Measurements from ENCODE around the gene EBF3. TPM values are rescaled to one million over a fixed set of nuclear protein-coding genes. Genes with fewer than 3 reads are reported as not detected.

EBF3 gene
- total RNA-seq, 5 donors from 2014 or later (not counting 1 experiment from before 2014, with no cell fraction given), result not detected

GRCh38 chr10:129860396-129860795, 103.7 kb downstream of the EBF3 start:
- H3K4me1 Mint-ChIP-seq, result no peaks in the 10 kb centered on the region
- WGBS (ENCODE audit: insufficient coverage), result 86% methylated on average over 5 of the region's 9 CpGs
- no peaks in the 10 kb centered on the region for H3K9me3 ChIP-seq
- POLR2A ChIA-PET, result no interaction called here
- peaks cover 0 to 4% of the 10 kb centered on the region in 2 donors for H3K27me3 Mint-ChIP-seq
- H3K4me3 Mint-ChIP-seq, result no peak overlapping the region
- DNase-seq, result no peak
- no peak for ATAC-seq (replicated peaks in 1 of 4)
- H3K27me3 ChIP-seq (replicated peaks in 1 of 2; ENCODE audit: control insufficient read depth in 2 of 2, extremely low read depth in 1 of 2, insufficient read depth in 2 of 2, low read length in 1 of 2), result peaks cover 0 to 14% of the 10 kb centered on the region in 2 experiments
- H3K9me3 Mint-ChIP-seq, result no peaks in the 10 kb centered on the region
- no peak overlapping the region for H3K27ac ChIP-seq (ENCODE audit: low read length)
- no peaks in the 10 kb centered on the region for H3K36me3 Mint-ChIP-seq
- H3K27ac Mint-ChIP-seq, result no peak overlapping the region
- H3K4me3 ChIP-seq (ENCODE audit: control insufficient read depth in 1 of 2, extremely low read depth in 1 of 2, low read length in 1 of 2), result no peak overlapping the region
- CTCF ChIA-PET, result no interaction called here
- H3K4me1 ChIP-seq (ENCODE audit: control insufficient read depth in 1 of 2, extremely low read depth in 1 of 2, insufficient read depth in 2 of 2, low read length in 2 of 2), result no peaks in the 10 kb centered on the region
- no peaks in the 10 kb centered on the region for H3K36me3 ChIP-seq (ENCODE audit: control insufficient read depth in 2 of 2, extremely low read depth in 1 of 2, insufficient read depth in 1 of 2, low read length in 1 of 2)

- ATAC-seq (replicated peaks in 1 of 4) (no peak), DNase-seq (no peak)
- Mint-ChIP-seq H3K27ac (no peak overlapping the region), H3K36me3 (no peaks in the 10 kb centered on the region), H3K4me3 (no peak overlapping the region), H3K27me3 (peaks cover 0 to 4% of the 10 kb centered on the region in 2 donors), H3K4me1 (no peaks in the 10 kb centered on the region), H3K9me3 (no peaks in the 10 kb centered on the region)
- Histone ChIP-seq H3K9me3 (no peaks in the 10 kb centered on the region), H3K4me1 (ENCODE audit: control insufficient read depth in 1 of 2, extremely low read depth in 1 of 2, insufficient read depth in 2 of 2, low read length in 2 of 2) (no peaks in the 10 kb centered on the region), H3K27ac (ENCODE audit: low read length) (no peak overlapping the region), H3K36me3 (ENCODE audit: control insufficient read depth in 2 of 2, extremely low read depth in 1 of 2, insufficient read depth in 1 of 2, low read length in 1 of 2) (no peaks in the 10 kb centered on the region), H3K4me3 (ENCODE audit: control insufficient read depth in 1 of 2, extremely low read depth in 1 of 2, low read length in 1 of 2) (no peak overlapping the region), H3K27me3 (replicated peaks in 1 of 2; ENCODE audit: control insufficient read depth in 2 of 2, extremely low read depth in 1 of 2, insufficient read depth in 2 of 2, low read length in 1 of 2) (peaks cover 0 to 14% of the 10 kb centered on the region in 2 experiments)
- ChIA-PET CTCF (no interaction called here), POLR2A (no interaction called here)
- WGBS (ENCODE audit: insufficient coverage), result 80% methylated on average over 1 of the region's 7 CpGs
Observed at GRCh38 chr10:129859536-129859935, 104.5 kb downstream of the EBF3 start.

GRCh38 chr10:129857242-129857960, 106.7 kb downstream of the EBF3 start:
- 84% methylated on average over 14 of the region's 19 CpGs for WGBS (ENCODE audit: insufficient coverage)
- H3K9me3 Mint-ChIP-seq, result no peaks in the 10 kb centered on the region
- Histone ChIP-seq H3K4me3 (ENCODE audit: control insufficient read depth in 1 of 2, extremely low read depth in 1 of 2, low read length in 1 of 2) (no peak overlapping the region), H3K36me3 (ENCODE audit: control insufficient read depth in 2 of 2, extremely low read depth in 1 of 2, insufficient read depth in 1 of 2, low read length in 1 of 2) (no peaks in the 10 kb centered on the region), H3K9me3 (no peaks in the 10 kb centered on the region), H3K27me3 (replicated peaks in 1 of 2; ENCODE audit: control insufficient read depth in 2 of 2, extremely low read depth in 1 of 2, insufficient read depth in 2 of 2, low read length in 1 of 2) (peaks cover 0 to 14% of the 10 kb centered on the region in 2 experiments), H3K27ac (ENCODE audit: low read length) (no peak overlapping the region), H3K4me1 (ENCODE audit: control insufficient read depth in 1 of 2, extremely low read depth in 1 of 2, insufficient read depth in 2 of 2, low read length in 2 of 2) (no peaks in the 10 kb centered on the region)
- H3K4me1 Mint-ChIP-seq, result no peaks in the 10 kb centered on the region
- H3K27ac Mint-ChIP-seq, result no peak overlapping the region
- H3K36me3 Mint-ChIP-seq, result no peaks in the 10 kb centered on the region
- ChIA-PET CTCF (no interaction called here), POLR2A (no interaction called here)
- no peak overlapping the region for H3K4me3 Mint-ChIP-seq
- ATAC-seq (replicated peaks in 1 of 4), result no peak
- DNase-seq, result no peak
- peaks cover 3 to 4% of the 10 kb centered on the region in 2 donors for H3K27me3 Mint-ChIP-seq

- H3K27ac ChIP-seq (ENCODE audit: low read length), result no peak overlapping the region
- Mint-ChIP-seq H3K27ac (no peak overlapping the region), H3K36me3 (no peaks in the 10 kb centered on the region), H3K4me1 (no peaks in the 10 kb centered on the region), H3K9me3 (no peaks in the 10 kb centered on the region), H3K4me3 (no peak overlapping the region), H3K27me3 (peaks cover 3 to 4% of the 10 kb centered on the region in 2 donors)
- H3K36me3 ChIP-seq (ENCODE audit: control insufficient read depth in 2 of 2, extremely low read depth in 1 of 2, insufficient read depth in 1 of 2, low read length in 1 of 2), result no peaks in the 10 kb centered on the region
- DNase-seq, result no peak
- ChIA-PET POLR2A (no interaction called here), CTCF (no interaction called here)
- no peak for ATAC-seq (replicated peaks in 1 of 4)
- H3K4me1 ChIP-seq (ENCODE audit: control insufficient read depth in 1 of 2, extremely low read depth in 1 of 2, insufficient read depth in 2 of 2, low read length in 2 of 2), result no peaks in the 10 kb centered on the region
- H3K4me3 ChIP-seq (ENCODE audit: control insufficient read depth in 1 of 2, extremely low read depth in 1 of 2, low read length in 1 of 2), result no peak overlapping the region
- H3K9me3 ChIP-seq, result no peaks in the 10 kb centered on the region
- H3K27me3 ChIP-seq (replicated peaks in 1 of 2; ENCODE audit: control insufficient read depth in 2 of 2, extremely low read depth in 1 of 2, insufficient read depth in 2 of 2, low read length in 1 of 2), result peaks cover 0 to 14% of the 10 kb centered on the region in 2 experiments
- 63% methylated on average over 4 of the region's 7 CpGs for WGBS (ENCODE audit: insufficient coverage)
Observed at GRCh38 chr10:129855836-129856563, 108.1 kb downstream of the EBF3 start.

- 91% methylated on average over 19 of the region's 31 CpGs for WGBS (ENCODE audit: insufficient coverage)
Observed at GRCh38 chr10:129854796-129855705, 109.0 kb downstream of the EBF3 start.

GRCh38 chr10:129854158-129854557, 109.9 kb downstream of the EBF3 start:
- Mint-ChIP-seq H3K27me3 (peaks cover 3 to 4% of the 10 kb centered on the region in 2 donors), H3K36me3 (no peaks in the 10 kb centered on the region), H3K9me3 (no peaks in the 10 kb centered on the region), H3K4me3 (no peak overlapping the region), H3K4me1 (no peaks in the 10 kb centered on the region), H3K27ac (no peak overlapping the region)
- no CpG with 5 or more reads among the region's 10 CpGs for WGBS (ENCODE audit: insufficient coverage)
- POLR2A ChIA-PET, result no interaction called here
- no peaks in the 10 kb centered on the region for H3K4me1 ChIP-seq (ENCODE audit: control insufficient read depth in 1 of 2, extremely low read depth in 1 of 2, insufficient read depth in 2 of 2, low read length in 2 of 2)
- DNase-seq, result no peak
- no peak overlapping the region for H3K27ac ChIP-seq (ENCODE audit: low read length)
- ATAC-seq (replicated peaks in 1 of 4), result no peak
- H3K27me3 ChIP-seq (replicated peaks in 1 of 2; ENCODE audit: control insufficient read depth in 2 of 2, extremely low read depth in 1 of 2, insufficient read depth in 2 of 2, low read length in 1 of 2), result peaks cover 0 to 18% of the 10 kb centered on the region in 2 experiments
- no peak overlapping the region for H3K4me3 ChIP-seq (ENCODE audit: control insufficient read depth in 1 of 2, extremely low read depth in 1 of 2, low read length in 1 of 2)
- CTCF ChIA-PET, result no interaction called here
- no peaks in the 10 kb centered on the region for H3K36me3 ChIP-seq (ENCODE audit: control insufficient read depth in 2 of 2, extremely low read depth in 1 of 2, insufficient read depth in 1 of 2, low read length in 1 of 2)
- no peaks in the 10 kb centered on the region for H3K9me3 ChIP-seq

More at GRCh38 chr10:129854796-129855705, 109.0 kb downstream of the EBF3 start:
- Histone ChIP-seq H3K4me1 (ENCODE audit: control insufficient read depth in 1 of 2, extremely low read depth in 1 of 2, insufficient read depth in 2 of 2, low read length in 2 of 2) (no peaks in the 10 kb centered on the region), H3K27ac (ENCODE audit: low read length) (no peak overlapping the region), H3K9me3 (no peaks in the 10 kb centered on the region), H3K27me3 (replicated peaks in 1 of 2; ENCODE audit: control insufficient read depth in 2 of 2, extremely low read depth in 1 of 2, insufficient read depth in 2 of 2, low read length in 1 of 2) (peaks cover 0 to 14% of the 10 kb centered on the region in 2 experiments), H3K36me3 (ENCODE audit: control insufficient read depth in 2 of 2, extremely low read depth in 1 of 2, insufficient read depth in 1 of 2, low read length in 1 of 2) (no peaks in the 10 kb centered on the region), H3K4me3 (ENCODE audit: control insufficient read depth in 1 of 2, extremely low read depth in 1 of 2, low read length in 1 of 2) (no peak overlapping the region)
- no peak overlapping the region for H3K4me3 Mint-ChIP-seq
- peaks cover 3 to 4% of the 10 kb centered on the region in 2 donors for H3K27me3 Mint-ChIP-seq
- H3K4me1 Mint-ChIP-seq, result no peaks in the 10 kb centered on the region
- POLR2A ChIA-PET, result no interaction called here
- H3K9me3 Mint-ChIP-seq, result no peaks in the 10 kb centered on the region
- CTCF ChIA-PET, result no interaction called here
- DNase-seq (no peak), ATAC-seq (replicated peaks in 1 of 4) (no peak)
- no peak overlapping the region for H3K27ac Mint-ChIP-seq
- no peaks in the 10 kb centered on the region for H3K36me3 Mint-ChIP-seq
